GM23248 (cell line): Measurements from ENCODE around the gene CLCN4. TPM values are rescaled to one million over a fixed set of nuclear protein-coding genes. Genes with fewer than 3 reads are reported as not detected.

Experiments
- DNase-seq: peaks from one replicate; pipeline ENCODE4 v3.0.0-alpha.2; 2015
- H2AFZ ChIP-seq: fragments of 200-600 bp; sonication (generic); 2 replicates; pipeline ENCODE4 v1.6.1; 2016; ENCODE audit warnings: antibody characterized with exemption
- H3F3A ChIP-seq: fragments of 200-600 bp; sonication (generic); 2 replicates; pipeline ENCODE4 v1.6.1; 2016; ENCODE audit warnings: mild to moderate bottlenecking, antibody characterized with exemption, mixed run types; ENCODE audit not compliant: insufficient read depth
- H3K27ac ChIP-seq: fragments of 200-600 bp; sonication (generic); 2 replicates; pipeline ENCODE4 v1.5.1; 2016; ENCODE audit warnings: mild to moderate bottlenecking
- H3K27me3 ChIP-seq: fragments of 200-600 bp; sonication (generic); replicated peaks from 2 replicates; pipeline ENCODE4 v1.6.1; 2016; ENCODE audit warnings: mild to moderate bottlenecking; ENCODE audit not compliant: insufficient read depth
- H3K36me3 ChIP-seq: fragments of 200-600 bp; sonication (generic); 2 replicates; pipeline ENCODE4 v1.6.1; 2016; ENCODE audit warnings: low read depth, mild to moderate bottlenecking
- H3K4me1 ChIP-seq: fragments of 200-600 bp; sonication (generic); 2 replicates; pipeline ENCODE4 v1.6.1; 2016; ENCODE audit warnings: mild to moderate bottlenecking; ENCODE audit not compliant: insufficient read depth
- H3K4me2 ChIP-seq: fragments of 200-600 bp; sonication (generic); one replicate; pipeline ENCODE4 v1.6.1; 2016; ENCODE audit warnings: mild to moderate bottlenecking; ENCODE audit not compliant: unreplicated experiment
- H3K4me3 ChIP-seq: fragments of 200-600 bp; sonication (generic); 2 replicates; pipeline ENCODE4 v1.5.1; 2016; ENCODE audit warnings: mild to moderate bottlenecking
- H3K79me2 ChIP-seq: fragments of 200-600 bp; sonication (generic); 2 replicates; pipeline ENCODE4 v1.6.1; 2016; ENCODE audit warnings: mild to moderate bottlenecking; ENCODE audit not compliant: insufficient read depth
- H3K9ac ChIP-seq: fragments of 200-600 bp; sonication (generic); 2 replicates; pipeline ENCODE4 v1.6.1; 2016; ENCODE audit warnings: mild to moderate bottlenecking
- H3K9me2 ChIP-seq: fragments of 200-600 bp; sonication (generic); 2 replicates; pipeline ENCODE4 v1.6.1; 2016; ENCODE audit warnings: mixed run types, mild to moderate bottlenecking, moderate library complexity; ENCODE audit not compliant: insufficient read depth
- H3K9me3 ChIP-seq: fragments of 200-600 bp; sonication (generic); one replicate; pipeline ENCODE4 v1.6.1; 2017; ENCODE audit warnings: low read depth
- H4K20me1 ChIP-seq: fragments of 200-600 bp; sonication (generic); 2 replicates; pipeline ENCODE4 v1.6.0; 2016; ENCODE audit not compliant: insufficient read depth
- EZH2 ChIP-seq: fragments of 200-600 bp; sonication (generic); IDR thresholded peaks from 2 replicates; pipeline ENCODE4 v1.6.1; 2018; ENCODE audit warnings: antibody characterized with exemption, mild to moderate bottlenecking; ENCODE audit not compliant: insufficient read depth, poor library complexity, severe bottlenecking
- EZH2phosphoT487 ChIP-seq: fragments of 200-600 bp; sonication (generic); IDR thresholded peaks from 2 replicates; pipeline ENCODE4 v1.6.1; 2018; ENCODE audit warnings: antibody characterized with exemption, moderate library complexity, mild to moderate bottlenecking, low read depth; ENCODE audit not compliant: insufficient read depth
- WGBS, 2 experiments: methylation state at CpG; one replicate each; pipeline ENCODE4 v1.1.6; 2015 to 2017; ENCODE audit warnings: low lambda C conversion rate in 2 of 2, low coverage in 1 of 2; ENCODE audit errors: missing lambda C conversion rate in 2 of 2; 5-methylcytosine and 5-hydroxymethylcytosine counted together
- in situ Hi-C: fragments of 300-500 bp; cut with MboI; formaldehyde crosslinking; loops from 2 replicates; pipeline ENCODE4 v1.15.0; 2020
- polyA plus RNA-seq: library from polyadenylated mRNA; unstranded; fragments of >200 nt; fragmentation: Nextera tagmentation; extraction: Ambion mirVana; gene quantifications from 2 replicates; pipeline ENCODE4 v1.2.1, GENCODE V29; 2016
- total RNA-seq: library from RNA; depleted of rRNA; stranded (reverse); fragments of >200 nt; shearing (Covaris generic); gene quantifications from 2 replicates; pipeline ENCODE4 v1.2.3, GENCODE V29; 2014

The CLCN4 gene
- total and polyA plus RNA-seq, 2 experiments from 2014 or later: 0.29 to 0.97 TPM

- Histone ChIP-seq H3K27me3 (no peaks in the 10 kb centered on the region), H3K9ac (no peak overlapping the region), H3K4me2 (no peak overlapping the region), H2AFZ (no peak overlapping the region), H3K4me1 (peaks cover 2% of the 10 kb centered on the region), H3K79me2 (no peaks in the 10 kb centered on the region), H3F3A (no peaks in the 10 kb centered on the region), H3K36me3 (no peaks in the 10 kb centered on the region), H3K4me3 (no peak overlapping the region), H3K9me3 (no peaks in the 10 kb centered on the region), H4K20me1 (no peaks in the 10 kb centered on the region), H3K9me2 (no peaks in the 10 kb centered on the region), H3K27ac (no peak overlapping the region)
- 63 to 66% methylated on average over 5 of the region's 5 CpGs for WGBS, 2 experiments
- TF ChIP-seq EZH2phosphoT487 (no peak), EZH2 (no peak)
- DNase-seq: no peak
- in situ Hi-C loops: loop anchor here (25.0 kb wide), 1 partner anchor 558 kb away; no protein-coding TSS in a partner anchor
Measured at GRCh38 chrX:10178866-10179463, 22.2 kb downstream of the CLCN4 start.

- no peak overlapping the region for H3K9ac ChIP-seq
- H3K4me3 ChIP-seq: no peak overlapping the region
- H3F3A ChIP-seq: no peaks in the 10 kb centered on the region
- WGBS, 2 experiments: 6 to 15% methylated on average over 2 to 3 of the region's 3 CpGs
- H3K9me3 ChIP-seq: no peaks in the 10 kb centered on the region
- no peaks in the 10 kb centered on the region for H3K36me3 ChIP-seq
- in situ Hi-C loops: loop anchor here (10.0 to 25.0 kb wide), 2 partner anchors 554 to 941 kb away; no protein-coding TSS in a partner anchor
- H3K79me2 ChIP-seq: no peaks in the 10 kb centered on the region
- H3K4me1 ChIP-seq: no peaks in the 10 kb centered on the region
- H2AFZ ChIP-seq: no peak overlapping the region
- no peaks in the 10 kb centered on the region for H3K9me2 ChIP-seq
- no peak for TF ChIP-seq EZH2
- no peak for TF ChIP-seq EZH2phosphoT487
- DNase-seq: no peak
- no peak overlapping the region for H3K4me2 ChIP-seq
- H3K27me3 ChIP-seq: no peaks in the 10 kb centered on the region
- no peaks in the 10 kb centered on the region for H4K20me1 ChIP-seq
- no peak overlapping the region for H3K27ac ChIP-seq
Measured at GRCh38 chrX:10183760-10184159, 27.0 kb downstream of the CLCN4 start.

GRCh38 chrX:10184411-10184810 is 27.6 kb downstream of the CLCN4 start:
- 80 to 92% methylated on average over 1 to 2 of the region's 2 CpGs for WGBS, 2 experiments
- no peak for TF ChIP-seq EZH2phosphoT487
- no peak for TF ChIP-seq EZH2
- in situ Hi-C loops: loop anchor here (10.0 to 25.0 kb wide), 2 partner anchors 553 to 940 kb away; no protein-coding TSS in a partner anchor

GRCh38 chrX:10186355-10186754 is 29.6 kb downstream of the CLCN4 start:
- Histone ChIP-seq H3K36me3 (no peaks in the 10 kb centered on the region), H3K79me2 (no peaks in the 10 kb centered on the region), H3K4me2 (no peak overlapping the region), H3K27me3 (no peaks in the 10 kb centered on the region), H3K4me3 (no peak overlapping the region), H4K20me1 (no peaks in the 10 kb centered on the region), H3K9ac (no peak overlapping the region), H3K9me2 (no peaks in the 10 kb centered on the region), H2AFZ (no peak overlapping the region), H3K9me3 (no peaks in the 10 kb centered on the region), H3K4me1 (no peaks in the 10 kb centered on the region; the same call in 1 of the 2 replicates), H3F3A (no peaks in the 10 kb centered on the region), H3K27ac (no peak overlapping the region)
- 48 to 52% methylated on average over 9 of the region's 9 CpGs for WGBS, 2 experiments
- TF ChIP-seq EZH2phosphoT487 (no peak), EZH2 (no peak)
- no peak for DNase-seq
- in situ Hi-C loops: loop anchor here (10.0 to 25.0 kb wide), 2 partner anchors 551 to 938 kb away; no protein-coding TSS in a partner anchor

More at GRCh38 chrX:10184411-10184810, 27.6 kb downstream of the CLCN4 start:
- Histone ChIP-seq H3K36me3 (no peaks in the 10 kb centered on the region), H3K27me3 (no peaks in the 10 kb centered on the region), H3K9me2 (no peaks in the 10 kb centered on the region), H3F3A (no peaks in the 10 kb centered on the region), H2AFZ (no peak overlapping the region), H3K9me3 (no peaks in the 10 kb centered on the region), H3K27ac (no peak overlapping the region), H3K79me2 (no peaks in the 10 kb centered on the region), H3K4me3 (no peak overlapping the region), H4K20me1 (no peaks in the 10 kb centered on the region), H3K9ac (no peak overlapping the region), H3K4me1 (no peaks in the 10 kb centered on the region), H3K4me2 (no peak overlapping the region)
- DNase-seq: no peak
